Muscle of leg (tissue), 11 donors: ENCODE measurements around the gene SYT1. TPM values are rescaled to one million over a fixed set of nuclear protein-coding genes. Genes with fewer than 3 reads are reported as not detected.
A peak's percentile ranks its signal among the peaks of the same experiment; 100 is the strongest.

ENCODE experiments used
- DNase-seq: peaks from one replicate; pipeline ENCODE4 v3.0.0; 2013
- H3K27ac ChIP-seq: one replicate; pipeline ENCODE4 v1.5.1; 2013; ENCODE audit warnings: mild to moderate bottlenecking, low read length, control low read depth
- H3K27me3 ChIP-seq: one replicate; pipeline ENCODE4 v1.6.1; 2013; ENCODE audit warnings: low read length; ENCODE audit not compliant: control insufficient read depth, insufficient read depth
- H3K36me3 ChIP-seq: one replicate; pipeline ENCODE4 v1.6.1; 2013; ENCODE audit warnings: low read length; ENCODE audit not compliant: control insufficient read depth, insufficient read depth
- H3K4me1 ChIP-seq: one replicate; pipeline ENCODE4 v1.6.1; 2013; ENCODE audit warnings: low read length; ENCODE audit not compliant: control insufficient read depth, insufficient read depth
- H3K4me3 ChIP-seq: one replicate; pipeline ENCODE4 v1.5.1; 2013; ENCODE audit warnings: low read length, control low read depth
- H3K9me3 ChIP-seq: replicated peaks from 2 replicates; pipeline ENCODE4 v1.6.1; 2013; ENCODE audit warnings: low read depth, low read length; ENCODE audit not compliant: control insufficient read depth
- WGBS: methylation state at CpG from one replicate; pipeline ENCODE4 v1.1.5; 2013; ENCODE audit warnings: missing lambda C conversion rate; ENCODE audit not compliant: insufficient coverage; 5-methylcytosine and 5-hydroxymethylcytosine counted together
- polyA plus RNA-seq, 8 donors: library from polyadenylated mRNA; unstranded; fragments of 120-200 nt; gene quantifications; one replicate each; pipeline versions ENCODE4 v1.2.1 to v1.2.3, GENCODE V29; 2013; ENCODE audit warnings: inconsistent platforms in 1 of 8, low replicate concordance in 1 of 8; ENCODE audit not compliant: insufficient read length in 8 of 8, insufficient read depth in 1 of 8
- total RNA-seq: library from RNA; stranded (reverse); fragments of 120-200 nt; gene quantifications from one replicate; pipeline ENCODE4 v1.2.4, GENCODE V29; 2013

The SYT1 gene
- total and polyA plus RNA-seq, 9 donors = 1.1 to 2.5 (median 1.8) TPM

GRCh38 chr12:79411791-79412190 lies 547.2 kb downstream of the SYT1 start:
- DNase-seq = no peak
- no peaks in the 10 kb centered on the region for H3K27me3 ChIP-seq
- WGBS = no CpG with 5 or more reads among the region's 3 CpGs

GRCh38 chr12:79413796-79414195 lies 549.2 kb downstream of the SYT1 start:
- Histone ChIP-seq H3K4me3 (no peak overlapping the region), H3K4me1 (no peaks in the 10 kb centered on the region), H3K27me3 (no peaks in the 10 kb centered on the region), H3K9me3 (no peaks in the 10 kb centered on the region), H3K27ac (no peak overlapping the region), H3K36me3 (no peaks in the 10 kb centered on the region)
- no peak for DNase-seq

More at GRCh38 chr12:79411791-79412190, 547.2 kb downstream of the SYT1 start:
- Histone ChIP-seq H3K9me3 (no peaks in the 10 kb centered on the region), H3K4me1 (no peaks in the 10 kb centered on the region), H3K36me3 (no peaks in the 10 kb centered on the region), H3K27ac (no peak overlapping the region), H3K4me3 (no peak overlapping the region)

DNA sequence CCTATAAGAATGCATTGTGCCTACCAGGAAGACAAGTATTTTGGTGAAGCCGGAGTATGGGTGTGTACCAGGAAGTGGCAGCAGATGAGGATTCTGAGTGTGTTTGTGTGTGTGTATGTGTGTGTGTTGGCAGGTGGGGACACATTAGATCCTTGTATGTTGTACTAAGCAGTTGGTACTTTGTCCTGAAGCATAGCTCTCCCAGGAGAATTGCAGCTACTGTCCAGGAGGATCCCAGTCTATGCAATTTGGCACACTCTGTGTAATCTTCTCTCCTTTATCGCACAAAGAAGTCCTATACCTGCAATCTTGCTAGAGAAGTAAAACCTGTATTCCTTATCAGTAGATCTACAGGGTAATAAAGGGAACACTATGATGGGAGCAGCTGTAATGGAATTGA lies 549.7 kb downstream of the SYT1 start:
- H3K27me3 ChIP-seq = no peaks in the 10 kb centered on the region
- no peak overlapping the region for H3K4me3 ChIP-seq
- no peaks in the 10 kb centered on the region for H3K4me1 ChIP-seq
- no peak for DNase-seq
- no peaks in the 10 kb centered on the region for H3K36me3 ChIP-seq
- H3K27ac ChIP-seq = no peak overlapping the region
- H3K9me3 ChIP-seq = no peaks in the 10 kb centered on the region
- 85% methylated on average over 1 of the region's 2 CpGs for WGBS

DNA sequence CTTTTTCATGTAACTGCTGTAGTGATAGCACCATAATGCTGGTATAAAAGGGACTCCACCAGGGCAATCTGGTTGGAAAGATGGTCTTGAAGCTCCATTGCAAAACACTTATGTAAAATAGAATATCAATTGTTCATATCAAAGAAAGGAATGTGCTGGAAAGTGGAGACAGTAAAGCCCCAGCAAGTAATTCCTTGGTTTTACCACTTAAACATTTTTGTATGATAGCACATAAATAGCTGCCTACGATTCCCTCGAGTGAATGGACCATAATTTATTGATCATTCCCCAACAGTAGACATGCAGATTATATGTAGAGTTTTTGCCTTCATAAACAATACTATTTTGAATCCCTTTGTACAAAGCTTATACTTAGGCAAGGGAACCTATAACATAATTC lies 550.7 kb downstream of the SYT1 start:
- Histone ChIP-seq H3K27ac (no peak overlapping the region), H3K36me3 (no peaks in the 10 kb centered on the region), H3K4me3 (no peak overlapping the region), H3K27me3 (no peaks in the 10 kb centered on the region), H3K9me3 (no peaks in the 10 kb centered on the region), H3K4me1 (no peaks in the 10 kb centered on the region)
- WGBS = no CpG with 5 or more reads among the region's 2 CpGs
- DNase-seq = no peak

DNA sequence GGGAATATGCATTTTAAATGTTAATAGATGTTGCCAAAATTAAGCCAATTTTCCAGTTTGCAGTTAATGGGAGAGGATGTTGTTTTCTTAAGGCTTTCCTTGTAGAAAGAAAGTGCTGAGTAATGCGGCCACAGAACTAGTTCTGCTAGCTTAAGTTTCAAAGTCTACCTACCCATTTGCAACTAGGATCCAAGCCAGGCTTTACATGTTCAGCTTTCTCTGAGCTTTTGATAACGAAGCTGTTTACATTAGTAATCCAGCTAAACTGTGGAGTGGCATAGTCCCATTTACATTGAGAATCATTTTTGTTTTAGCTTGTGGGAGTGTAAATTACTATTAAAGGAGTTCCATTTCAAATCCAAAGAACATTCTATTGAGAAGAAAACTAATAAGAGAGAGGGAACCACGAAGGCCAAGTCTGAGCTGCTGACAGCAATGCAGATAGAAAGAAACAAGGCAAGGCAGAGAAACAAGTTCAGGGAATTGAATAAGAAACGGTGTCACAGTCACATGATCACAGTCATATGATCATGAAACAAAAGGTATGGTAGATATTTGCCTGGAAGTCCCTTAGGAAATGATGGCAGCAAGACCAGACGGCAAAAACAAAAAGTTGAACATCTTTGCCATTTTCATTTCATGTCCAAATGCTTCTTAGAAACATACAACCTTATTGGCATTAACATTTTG lies 551.3 kb downstream of the SYT1 start:
- no peak for DNase-seq
- WGBS = 80% methylated on average over 1 of the region's 5 CpGs
- no peak overlapping the region for H3K27ac ChIP-seq
- no peaks in the 10 kb centered on the region for H3K9me3 ChIP-seq
- H3K27me3 ChIP-seq = no peaks in the 10 kb centered on the region
- H3K4me1 ChIP-seq = no peaks in the 10 kb centered on the region
- H3K36me3 ChIP-seq = no peaks in the 10 kb centered on the region
- no peak overlapping the region for H3K4me3 ChIP-seq

GRCh38 chr12:79420146-79420618 lies 555.6 kb downstream of the SYT1 start:
- H3K27ac ChIP-seq = no peak overlapping the region
- H3K4me3 ChIP-seq = no peak overlapping the region
- peak; percentile 20 for DNase-seq
- H3K4me1 ChIP-seq = no peaks in the 10 kb centered on the region
- no peaks in the 10 kb centered on the region for H3K27me3 ChIP-seq
- H3K9me3 ChIP-seq = no peaks in the 10 kb centered on the region
- no peaks in the 10 kb centered on the region for H3K36me3 ChIP-seq

DNA sequence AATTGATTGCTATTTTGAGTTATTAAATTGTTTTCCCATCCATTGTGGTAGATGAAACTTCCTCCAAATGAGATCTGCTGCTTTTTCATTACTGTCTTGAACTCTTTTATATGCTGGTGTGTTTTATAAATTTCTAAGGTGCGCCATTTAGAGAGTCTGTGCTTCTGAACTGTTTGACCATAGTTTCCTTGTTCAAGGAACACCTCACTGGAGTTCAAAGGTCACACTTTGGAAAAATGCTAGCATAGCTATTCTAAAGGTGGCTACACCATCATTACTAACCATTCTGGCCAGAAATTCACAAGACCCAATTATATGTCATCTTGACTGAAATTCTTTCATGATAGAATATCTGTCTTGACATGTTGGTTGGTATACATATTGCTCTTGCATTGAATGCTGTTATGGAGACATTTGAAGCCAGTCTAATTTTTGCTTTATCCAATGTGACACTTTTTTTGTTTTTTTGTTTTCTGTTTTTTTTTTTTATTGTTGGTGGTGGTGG lies 556.7 kb downstream of the SYT1 start:
- DNase-seq = no peak
- no CpG with 5 or more reads among the region's 1 CpG for WGBS
- no peaks in the 10 kb centered on the region for H3K9me3 ChIP-seq

GRCh38 chr12:79422060-79422812 lies 557.7 kb downstream of the SYT1 start:
- no peaks in the 10 kb centered on the region for H3K9me3 ChIP-seq
- H3K4me1 ChIP-seq = no peaks in the 10 kb centered on the region
- WGBS = no CpG with 5 or more reads among the region's 3 CpGs
- no peak for DNase-seq
- H3K4me3 ChIP-seq = no peak overlapping the region
- no peaks in the 10 kb centered on the region for H3K27me3 ChIP-seq
- no peaks in the 10 kb centered on the region for H3K36me3 ChIP-seq
- no peak overlapping the region for H3K27ac ChIP-seq

More for the DNA sequence above, 556.7 kb downstream of the SYT1 start:
- no peak overlapping the region for H3K4me3 ChIP-seq
- H3K36me3 ChIP-seq = no peaks in the 10 kb centered on the region
- H3K27ac ChIP-seq = no peak overlapping the region
- H3K27me3 ChIP-seq = no peaks in the 10 kb centered on the region
- no peaks in the 10 kb centered on the region for H3K4me1 ChIP-seq

DNA sequence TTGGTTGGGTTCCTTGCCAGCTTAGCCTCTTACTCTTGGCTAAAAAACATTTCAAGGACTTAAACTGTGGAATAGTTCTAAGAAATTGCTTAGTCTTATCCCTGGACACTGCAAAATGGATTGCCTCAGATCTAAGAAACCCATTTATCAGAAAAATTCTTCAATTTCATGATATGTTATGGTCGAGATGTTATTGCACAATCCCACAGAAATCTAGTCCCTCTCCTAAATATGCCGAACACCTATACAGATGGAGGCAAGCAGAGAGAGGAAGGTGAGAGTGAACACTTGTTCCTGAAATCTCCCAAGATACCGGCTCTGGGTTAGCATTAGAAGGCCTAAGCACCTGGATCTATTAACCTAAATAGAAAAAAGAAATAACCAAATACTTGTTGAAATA lies 559.0 kb downstream of the SYT1 start:
- no CpG with 5 or more reads among the region's 3 CpGs for WGBS
- H3K4me3 ChIP-seq = no peak overlapping the region
- H3K36me3 ChIP-seq = no peaks in the 10 kb centered on the region
- no peak for DNase-seq
- no peaks in the 10 kb centered on the region for H3K4me1 ChIP-seq
- H3K27me3 ChIP-seq = no peaks in the 10 kb centered on the region
- H3K27ac ChIP-seq = no peak overlapping the region
- H3K9me3 ChIP-seq = no peaks in the 10 kb centered on the region

DNA sequence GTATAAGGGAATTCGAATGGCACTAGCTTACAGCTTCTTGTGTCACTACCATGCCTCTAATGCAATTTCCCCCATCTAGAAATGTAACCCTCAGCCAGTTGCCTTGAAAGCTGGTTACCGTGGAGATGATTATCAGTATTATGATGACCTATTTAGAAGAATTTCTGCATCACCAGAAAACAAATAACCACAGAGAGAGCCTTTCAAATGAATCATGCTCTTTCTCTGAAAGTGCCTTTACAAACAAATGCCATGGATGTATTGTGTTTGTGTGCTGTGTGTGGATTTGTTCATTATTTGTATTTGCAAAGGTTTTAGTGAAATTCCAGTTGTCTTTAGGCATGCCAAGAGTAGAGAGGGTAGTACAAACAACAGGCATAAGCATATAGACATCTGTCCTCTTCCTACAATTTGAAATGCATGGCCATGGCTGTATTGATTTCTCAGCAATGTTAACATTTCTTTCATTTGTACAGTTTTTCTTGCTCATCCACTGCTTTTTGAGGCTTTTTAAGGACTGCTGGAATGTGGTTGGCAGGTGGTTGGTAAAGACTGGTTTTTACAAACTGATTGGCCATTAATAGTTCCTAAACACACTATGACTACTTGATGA lies 559.6 kb downstream of the SYT1 start:
- no peaks in the 10 kb centered on the region for H3K4me1 ChIP-seq
- DNase-seq = peak; percentile 13
- H3K36me3 ChIP-seq = no peaks in the 10 kb centered on the region
- WGBS = no CpG with 5 or more reads among the region's 2 CpGs
- H3K27me3 ChIP-seq = no peaks in the 10 kb centered on the region
- H3K27ac ChIP-seq = no peak overlapping the region
- no peak overlapping the region for H3K4me3 ChIP-seq
- H3K9me3 ChIP-seq = no peaks in the 10 kb centered on the region
